HL-60/S4 (cell line): ENCODE results near the gene ANG.
"Not testable (repeated sequence)": the region's sequence is repeated elsewhere in the genome, so short reads cannot be mapped to it uniquely, and the experiment has no call there.

Experiments
- in situ Hi-C: fragments of 300-500 bp; cut with MboI; formaldehyde crosslinking; loops from 2 replicates; pipeline ENCODE4 v1.14.3; 2022; ENCODE audit warnings: low sequenced_read_pairs

Gene ANG

DNA sequence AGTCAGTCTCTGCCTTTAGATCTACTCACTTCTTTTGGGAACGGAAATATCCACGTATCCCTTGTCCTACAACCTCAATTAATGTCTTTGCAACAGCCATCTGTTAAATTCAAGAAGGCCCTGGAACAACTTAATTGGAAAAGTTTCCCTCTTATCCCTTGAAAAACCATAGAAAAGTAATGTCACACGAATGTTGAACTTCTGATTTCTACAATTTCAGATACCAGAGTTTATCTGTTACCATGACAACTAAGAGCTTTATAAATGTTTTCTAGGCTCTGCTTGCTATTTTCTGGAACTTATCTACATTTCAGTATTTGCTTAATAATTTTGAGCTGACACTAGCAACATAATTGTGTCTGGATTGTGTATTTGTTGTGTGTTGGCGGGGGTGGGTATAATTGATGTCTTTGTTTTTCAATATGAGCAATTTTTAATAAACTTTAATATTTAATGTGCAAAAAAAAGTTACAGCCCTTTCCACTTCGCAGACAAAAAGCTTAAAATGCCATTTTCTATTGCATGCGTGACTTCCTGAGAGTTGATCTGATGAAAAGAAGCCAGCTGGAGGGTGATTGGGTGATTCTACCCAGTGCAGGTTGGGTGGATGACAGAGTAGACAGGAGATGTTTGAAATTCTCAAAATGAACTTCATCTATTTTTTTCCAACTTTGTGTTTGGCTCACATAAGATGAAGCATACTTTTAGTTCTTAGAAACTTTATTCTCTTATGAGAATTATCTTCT lies 45.3 kb downstream of the ANG start:
- in situ Hi-C loops: no loop called here

DNA sequence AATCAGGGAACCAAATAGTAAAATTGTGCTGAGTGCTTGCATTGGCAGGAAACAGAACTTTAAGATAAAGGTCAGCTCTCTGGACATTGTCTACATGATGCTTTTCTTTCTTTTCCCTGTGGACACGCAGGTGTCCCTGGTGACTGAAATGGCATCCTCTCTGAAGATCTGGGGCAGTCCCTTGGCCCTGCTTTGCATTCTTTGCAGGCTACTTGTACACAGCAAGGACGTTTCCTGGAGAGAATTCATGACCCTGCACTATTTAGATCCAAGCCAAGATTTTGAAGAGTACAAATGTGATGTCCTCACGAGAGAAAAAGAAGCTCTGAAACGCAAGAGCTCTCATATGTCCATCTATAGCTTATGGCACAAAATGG lies 45.9 kb downstream of the ANG start:
- in situ Hi-C loops: no loop called here

DNA sequence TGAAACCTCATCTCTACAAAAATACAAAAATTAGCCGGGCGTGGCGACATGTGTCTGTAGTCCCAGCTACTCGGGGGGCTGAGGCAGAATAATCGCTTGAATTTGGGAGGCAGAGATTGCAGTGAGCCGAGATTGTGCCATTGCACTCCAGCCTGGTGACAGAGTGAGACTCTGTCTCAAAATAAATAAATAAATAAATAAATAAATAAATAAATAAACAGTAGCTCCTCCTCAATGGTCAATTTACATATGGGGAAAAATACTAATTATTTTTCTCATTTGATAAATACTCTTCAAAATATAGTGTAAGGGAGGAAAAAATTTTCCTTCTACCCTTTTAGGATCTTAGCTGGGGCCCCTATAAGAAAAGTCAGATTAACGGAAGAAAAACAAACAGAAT lies 49.7 kb downstream of the ANG start:
- in situ Hi-C loops: not testable (repeated sequence)

DNA sequence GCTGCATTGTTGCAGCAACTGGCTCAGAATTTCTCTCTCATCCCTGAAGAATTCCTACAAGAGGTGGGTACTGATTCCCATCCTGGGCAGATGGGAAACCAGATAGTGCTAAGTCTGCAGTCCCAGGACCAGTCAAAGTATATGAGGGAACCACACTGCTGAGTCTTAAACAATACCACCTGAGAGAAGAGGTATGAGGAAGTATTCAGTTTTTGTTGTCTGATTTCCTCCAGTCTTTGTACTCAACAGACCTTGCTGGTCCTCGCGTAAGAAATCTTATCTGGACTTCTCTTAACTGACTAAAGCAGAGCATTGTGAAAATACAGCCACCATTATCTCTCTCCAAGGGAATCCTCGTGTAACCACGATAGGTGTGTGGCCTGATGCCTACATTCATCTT lies 53.6 kb downstream of the ANG start:
- in situ Hi-C loops: no loop called here

DNA sequence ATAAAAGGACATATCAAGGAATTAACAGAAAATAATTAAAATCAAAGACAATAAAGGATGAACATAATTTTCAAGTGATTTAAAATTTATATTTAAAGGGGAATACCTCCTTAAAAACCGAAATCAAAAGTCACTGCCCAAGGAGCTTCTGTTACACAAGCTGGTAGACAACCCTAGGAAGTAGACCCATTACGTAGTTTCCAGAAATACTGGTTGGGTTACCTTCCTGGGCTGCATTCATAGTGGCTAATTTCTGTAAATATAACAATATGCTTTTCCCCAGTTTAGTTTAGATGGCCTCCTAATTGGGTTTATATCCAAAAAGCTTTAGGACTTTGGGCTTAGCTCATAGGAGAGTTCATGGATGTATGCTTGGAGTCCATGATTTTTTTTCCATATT lies 55.0 kb downstream of the ANG start:
- in situ Hi-C loops: no loop called here
